ENCODE data around the gene EHBP1L1. TPM values are rescaled to one million over a fixed set of nuclear protein-coding genes. Genes with fewer than 3 reads are reported as not detected.

Gene EHBP1L1
- total RNA-seq, 1 donor from 2014 or later, result 31.6 TPM

GRCh38 chr11:65578134-65578533, 2.3 kb downstream of the EHBP1L1 start:
- H3K4me3 ChIP-seq (ENCODE audit: low read depth, low read length), result no peak overlapping the region
- DNase-seq (ENCODE audit: low read depth) (no peak), FAIRE-seq (peak; percentile 28)
- TF ChIP-seq, protein P1, sequence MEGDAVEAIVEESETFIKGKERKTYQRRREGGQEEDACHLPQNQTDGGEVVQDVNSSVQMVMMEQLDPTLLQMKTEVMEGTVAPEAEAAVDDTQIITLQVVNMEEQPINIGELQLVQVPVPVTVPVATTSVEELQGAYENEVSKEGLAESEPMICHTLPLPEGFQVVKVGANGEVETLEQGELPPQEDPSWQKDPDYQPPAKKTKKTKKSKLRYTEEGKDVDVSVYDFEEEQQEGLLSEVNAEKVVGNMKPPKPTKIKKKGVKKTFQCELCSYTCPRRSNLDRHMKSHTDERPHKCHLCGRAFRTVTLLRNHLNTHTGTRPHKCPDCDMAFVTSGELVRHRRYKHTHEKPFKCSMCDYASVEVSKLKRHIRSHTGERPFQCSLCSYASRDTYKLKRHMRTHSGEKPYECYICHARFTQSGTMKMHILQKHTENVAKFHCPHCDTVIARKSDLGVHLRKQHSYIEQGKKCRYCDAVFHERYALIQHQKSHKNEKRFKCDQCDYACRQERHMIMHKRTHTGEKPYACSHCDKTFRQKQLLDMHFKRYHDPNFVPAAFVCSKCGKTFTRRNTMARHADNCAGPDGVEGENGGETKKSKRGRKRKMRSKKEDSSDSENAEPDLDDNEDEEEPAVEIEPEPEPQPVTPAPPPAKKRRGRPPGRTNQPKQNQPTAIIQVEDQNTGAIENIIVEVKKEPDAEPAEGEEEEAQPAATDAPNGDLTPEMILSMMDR (IDR thresholded peaks at IDR 0.05; ENCODE audit: insufficient read depth, low read length, severe bottlenecking), result no peak
- H3K27me3 ChIP-seq (ENCODE audit: control insufficient read depth, insufficient read depth, low read length), result no peaks in the 10 kb centered on the region
- H3K36me3 ChIP-seq (ENCODE audit: control insufficient read depth, insufficient read depth, low read length), result peaks cover 29% of the 10 kb centered on the region

DNA sequence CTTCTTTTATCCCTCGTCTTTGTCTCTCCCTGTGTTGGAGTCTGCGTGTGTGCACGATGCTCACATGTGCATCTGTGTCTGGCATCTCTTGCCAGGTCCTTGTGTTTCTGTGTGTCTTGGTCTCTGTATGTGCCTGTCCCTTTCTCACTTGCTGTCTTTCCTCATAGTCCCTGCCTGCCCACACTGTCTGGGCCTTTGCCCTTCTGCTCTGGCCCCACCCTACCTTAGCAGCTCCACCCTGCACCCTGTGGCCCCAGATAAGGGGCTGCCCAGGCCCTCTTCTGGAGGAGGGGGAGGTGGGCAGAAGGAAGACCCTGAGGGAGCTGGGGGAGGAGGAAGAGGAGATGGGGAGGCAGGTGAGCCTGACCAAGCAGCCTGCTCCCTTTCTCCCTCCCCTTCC, 2.8 kb downstream of the EHBP1L1 start:
- Histone ChIP-seq H3K27me3 (ENCODE audit: control insufficient read depth, insufficient read depth, low read length) (no peaks in the 10 kb centered on the region), H3K4me3 (ENCODE audit: low read depth, low read length) (no peak overlapping the region), H3K36me3 (ENCODE audit: control insufficient read depth, insufficient read depth, low read length) (peaks cover 32% of the 10 kb centered on the region)
- TF ChIP-seq, protein P1 (IDR thresholded peaks at IDR 0.05; ENCODE audit: insufficient read depth, low read length, severe bottlenecking), result no peak
- DNase-seq (ENCODE audit: low read depth) (no peak), FAIRE-seq (peak; percentile 96)

- Histone ChIP-seq H3K27me3 (ENCODE audit: control insufficient read depth, insufficient read depth, low read length) (no peaks in the 10 kb centered on the region), H3K4me3 (ENCODE audit: low read depth, low read length) (no peak overlapping the region), H3K36me3 (ENCODE audit: control insufficient read depth, insufficient read depth, low read length) (peaks cover 34% of the 10 kb centered on the region)
- FAIRE-seq (no peak), DNase-seq (ENCODE audit: low read depth) (no peak)
- TF ChIP-seq, protein P1 (IDR thresholded peaks at IDR 0.05; ENCODE audit: insufficient read depth, low read length, severe bottlenecking), result no peak
These were observed 3.4 kb downstream of the EHBP1L1 start for GRCh38 chr11:65579291-65579690.

- TF ChIP-seq, protein P1 (IDR thresholded peaks at IDR 0.05; ENCODE audit: insufficient read depth, low read length, severe bottlenecking), result no peak
- Histone ChIP-seq H3K4me3 (ENCODE audit: low read depth, low read length) (no peak overlapping the region), H3K36me3 (ENCODE audit: control insufficient read depth, insufficient read depth, low read length) (peaks cover 35% of the 10 kb centered on the region), H3K27me3 (ENCODE audit: control insufficient read depth, insufficient read depth, low read length) (no peaks in the 10 kb centered on the region)
- DNase-seq (ENCODE audit: low read depth), result no peak
- FAIRE-seq, result no peak
These were observed 4.3 kb downstream of the EHBP1L1 start for GRCh38 chr11:65580031-65580692.

DNA sequence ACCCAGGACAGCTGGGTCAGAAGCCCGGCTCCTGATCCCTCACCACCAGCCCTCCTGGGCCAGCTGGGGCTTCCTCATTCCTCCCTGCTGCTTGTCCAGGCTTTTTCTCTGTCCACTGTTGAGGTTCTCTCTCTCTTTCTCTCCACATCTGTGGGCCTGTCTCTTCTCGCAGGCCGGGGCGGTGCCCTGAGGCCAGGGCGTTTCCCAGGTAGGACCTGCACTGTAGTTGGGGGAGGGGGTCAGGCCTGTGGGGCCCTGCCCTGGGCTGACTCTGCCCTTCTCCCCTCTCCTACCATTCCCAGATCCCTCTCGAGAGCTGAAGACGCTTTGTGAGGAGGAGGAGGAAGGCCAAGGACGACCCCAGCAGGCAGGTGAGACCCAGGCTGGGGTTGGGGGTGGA, 4.9 kb downstream of the EHBP1L1 start:
- no peak overlapping the region for H3K4me3 ChIP-seq (ENCODE audit: low read depth, low read length)
- DNase-seq (ENCODE audit: low read depth), result no peak
- peaks cover 38% of the 10 kb centered on the region for H3K36me3 ChIP-seq (ENCODE audit: control insufficient read depth, insufficient read depth, low read length)
- TF ChIP-seq, protein P1 (IDR thresholded peaks at IDR 0.05; ENCODE audit: insufficient read depth, low read length, severe bottlenecking), result no peak
- no peaks in the 10 kb centered on the region for H3K27me3 ChIP-seq (ENCODE audit: control insufficient read depth, insufficient read depth, low read length)
- no peak for FAIRE-seq

- H3K27me3 ChIP-seq (ENCODE audit: control insufficient read depth, insufficient read depth, low read length), result no peaks in the 10 kb centered on the region
- DNase-seq (ENCODE audit: low read depth) (no peak), FAIRE-seq (no peak)
- H3K4me3 ChIP-seq (ENCODE audit: low read depth, low read length), result no peak overlapping the region
- peaks cover 46% of the 10 kb centered on the region for H3K36me3 ChIP-seq (ENCODE audit: control insufficient read depth, insufficient read depth, low read length)
- TF ChIP-seq, protein P1 (IDR thresholded peaks at IDR 0.05; ENCODE audit: insufficient read depth, low read length, severe bottlenecking), result no peak
These were observed 6.1 kb downstream of the EHBP1L1 start for GRCh38 chr11:65581928-65582327.
